GM23338 (cell line): ENCODE results near the gene ABAT.

Experiments used
- CTCF ChIP-seq, 2 experiments: fragments of 200-600 bp in 1 of 2; sonication (generic) in 1 of 2; conservative IDR thresholded peaks; 2 replicates each; pipeline versions ENCODE4 v1.5.1 to v1.6.1; 2016 to 2017; ENCODE audit warnings: antibody characterized with exemption in 2 of 2, low read depth in 2 of 2, mild to moderate bottlenecking in 2 of 2, moderate library complexity in 1 of 2
- EZH2 ChIP-seq: fragments of 200-600 bp; sonication (generic); IDR thresholded peaks from one replicate; pipeline ENCODE4 v1.8.0; 2017; ENCODE audit warnings: antibody characterized with exemption, mild to moderate bottlenecking, low read depth; ENCODE audit not compliant: unreplicated experiment
- REST ChIP-seq: IDR thresholded peaks from one replicate; pipeline ENCODE4 v1.6.1; 2018; ENCODE audit warnings: antibody characterized with exemption; ENCODE audit not compliant: unreplicated experiment

- TF ChIP-seq EZH2 (no peak), CTCF (conservative IDR thresholded peaks at IDR 0.05; ENCODE audit: low read depth in 2 of 2) (no peak), REST (no peak)
Observed at GRCh38 chr16:8632675-8633182, 41.7 kb upstream of the ABAT start.
